Measurements from ENCODE around the gene OSBPL9.
A peak's percentile ranks its signal among the peaks of the same experiment; 100 is the strongest.

The OSBPL9 gene

GRCh38 chr1:51664421-51665240, 47.7 kb downstream of the OSBPL9 start:
- no peaks in the 10 kb centered on the region for H3K27me3 ChIP-seq
- no peaks in the 10 kb centered on the region for H3K9me3 ChIP-seq
- no peaks in the 10 kb centered on the region for H3K36me3 ChIP-seq
- peaks cover 33 to 42% of the 10 kb centered on the region in 2 experiments for H3K4me1 ChIP-seq (ENCODE audit: control insufficient read depth in 1 of 2, insufficient read depth in 1 of 2, low read depth in 1 of 2, low read length in 1 of 2)
- TF ChIP-seq CTCF (IDR thresholded peaks at IDR 0.05) = no peak
- peak overlapping the region; percentile 81 for H3K27ac ChIP-seq
- H3K4me3 ChIP-seq (ENCODE audit: low read depth in 1 of 2, low read length in 1 of 2) = no peak overlapping the region

- no peaks in the 10 kb centered on the region for H3K27me3 ChIP-seq
- no peaks in the 10 kb centered on the region for H3K36me3 ChIP-seq
- H3K4me1 ChIP-seq (ENCODE audit: control insufficient read depth in 1 of 2, insufficient read depth in 1 of 2, low read depth in 1 of 2, low read length in 1 of 2) = peaks cover 37 to 46% of the 10 kb centered on the region in 2 experiments
- H3K27ac ChIP-seq = peak overlapping the region; percentile 87
- no peak overlapping the region for H3K4me3 ChIP-seq (ENCODE audit: low read depth in 1 of 2, low read length in 1 of 2)
- no peak for TF ChIP-seq CTCF (IDR thresholded peaks at IDR 0.05)
- no peaks in the 10 kb centered on the region for H3K9me3 ChIP-seq
These were observed 49.6 kb downstream of the OSBPL9 start for GRCh38 chr1:51666478-51666877.

GRCh38 chr1:51667561-51667960, 50.7 kb downstream of the OSBPL9 start:
- H3K36me3 ChIP-seq = no peaks in the 10 kb centered on the region
- peaks cover 48 to 57% of the 10 kb centered on the region in 2 experiments for H3K4me1 ChIP-seq (ENCODE audit: control insufficient read depth in 1 of 2, insufficient read depth in 1 of 2, low read depth in 1 of 2, low read length in 1 of 2)
- no peak for TF ChIP-seq CTCF (IDR thresholded peaks at IDR 0.05)
- H3K9me3 ChIP-seq = no peaks in the 10 kb centered on the region
- peak overlapping the region; percentile 87 for H3K27ac ChIP-seq
- no peak overlapping the region for H3K4me3 ChIP-seq (ENCODE audit: low read depth in 1 of 2, low read length in 1 of 2)
- H3K27me3 ChIP-seq = no peaks in the 10 kb centered on the region

GRCh38 chr1:51669272-51669671, 52.4 kb downstream of the OSBPL9 start:
- H3K36me3 ChIP-seq = no peaks in the 10 kb centered on the region
- H3K4me1 ChIP-seq (ENCODE audit: control insufficient read depth in 1 of 2, insufficient read depth in 1 of 2, low read depth in 1 of 2, low read length in 1 of 2) = peaks cover 52 to 53% of the 10 kb centered on the region in 2 experiments
- no peak overlapping the region for H3K4me3 ChIP-seq (ENCODE audit: low read depth in 1 of 2, low read length in 1 of 2)
- peak overlapping the region; percentile 41 for H3K27ac ChIP-seq
- H3K9me3 ChIP-seq = no peaks in the 10 kb centered on the region
- TF ChIP-seq CTCF (IDR thresholded peaks at IDR 0.05) = no peak
- H3K27me3 ChIP-seq = no peaks in the 10 kb centered on the region

GRCh38 chr1:51669816-51670215, 52.9 kb downstream of the OSBPL9 start:
- no peak for TF ChIP-seq CTCF (IDR thresholded peaks at IDR 0.05)
- Histone ChIP-seq H3K9me3 (no peaks in the 10 kb centered on the region), H3K4me1 (ENCODE audit: control insufficient read depth in 1 of 2, insufficient read depth in 1 of 2, low read depth in 1 of 2, low read length in 1 of 2) (peaks cover 51 to 53% of the 10 kb centered on the region in 2 experiments), H3K27ac (peak overlapping the region; percentile 41), H3K27me3 (no peaks in the 10 kb centered on the region), H3K36me3 (no peaks in the 10 kb centered on the region), H3K4me3 (ENCODE audit: low read depth in 1 of 2, low read length in 1 of 2) (no peak overlapping the region)
